Astrocyte (in vitro differentiated cells and primary cell): ENCODE measurements around the gene OS9.

ENCODE experiments used
- EZH2 ChIP-seq: IDR thresholded peaks from 2 replicates; pipeline ENCODE4 v1.6.1; 2012; ENCODE audit warnings: mild to moderate bottlenecking, low read length, inconsistent platforms; ENCODE audit not compliant: insufficient read depth
- TF ChIP-seq, protein P1 (sequence below): IDR thresholded peaks from 2 replicates; pipeline ENCODE4 v1.5.1; 2011; ENCODE audit warnings: low read depth, mild to moderate bottlenecking, inconsistent platforms, low read length, moderate library complexity; ENCODE audit not compliant: insufficient read depth

DNA sequence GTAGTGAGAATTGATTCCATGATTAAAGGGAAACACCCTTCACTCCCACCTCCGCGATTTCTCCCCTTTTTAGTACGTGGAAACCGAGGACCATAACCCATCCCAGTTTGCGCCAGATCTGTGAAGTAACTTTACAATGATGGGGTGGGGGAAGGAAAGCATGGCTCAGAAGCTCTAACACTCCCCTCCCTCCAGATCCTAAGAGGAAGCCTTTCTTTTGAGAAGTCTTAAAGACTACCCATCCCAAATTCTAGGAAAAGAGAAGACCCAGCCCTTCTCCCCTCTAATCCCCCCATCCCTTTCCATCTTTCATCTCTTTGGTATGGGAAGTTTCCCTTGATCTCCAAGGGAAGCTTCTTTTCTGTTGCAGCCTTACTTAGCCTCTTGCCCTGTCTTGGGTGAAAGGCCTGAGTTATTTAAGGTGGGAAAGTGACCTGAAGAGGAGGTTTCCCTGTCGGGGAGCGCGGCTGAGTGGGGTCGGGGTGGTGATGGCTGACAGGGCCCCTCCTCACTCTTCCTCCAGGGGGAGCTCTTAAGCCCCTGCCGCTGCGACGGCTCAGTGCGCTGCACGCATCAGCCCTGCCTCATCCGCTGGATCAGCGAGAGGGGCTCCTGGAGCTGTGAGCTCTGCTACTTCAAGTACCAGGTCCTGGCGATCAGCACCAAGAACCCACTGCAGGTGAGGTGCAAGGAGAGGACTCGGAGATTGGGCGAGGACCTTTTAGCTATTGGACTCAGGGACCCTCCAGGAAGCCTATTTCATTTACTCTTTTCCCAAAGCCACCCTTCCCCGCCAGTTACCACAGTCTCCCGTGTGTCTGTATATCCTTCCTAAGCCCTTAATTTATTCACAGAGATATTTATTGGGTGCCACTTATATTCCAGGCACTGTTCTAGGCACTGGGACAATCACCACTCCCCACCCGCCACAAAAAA, 62.7 kb downstream of the OS9 start:
- TF ChIP-seq, protein P1, sequence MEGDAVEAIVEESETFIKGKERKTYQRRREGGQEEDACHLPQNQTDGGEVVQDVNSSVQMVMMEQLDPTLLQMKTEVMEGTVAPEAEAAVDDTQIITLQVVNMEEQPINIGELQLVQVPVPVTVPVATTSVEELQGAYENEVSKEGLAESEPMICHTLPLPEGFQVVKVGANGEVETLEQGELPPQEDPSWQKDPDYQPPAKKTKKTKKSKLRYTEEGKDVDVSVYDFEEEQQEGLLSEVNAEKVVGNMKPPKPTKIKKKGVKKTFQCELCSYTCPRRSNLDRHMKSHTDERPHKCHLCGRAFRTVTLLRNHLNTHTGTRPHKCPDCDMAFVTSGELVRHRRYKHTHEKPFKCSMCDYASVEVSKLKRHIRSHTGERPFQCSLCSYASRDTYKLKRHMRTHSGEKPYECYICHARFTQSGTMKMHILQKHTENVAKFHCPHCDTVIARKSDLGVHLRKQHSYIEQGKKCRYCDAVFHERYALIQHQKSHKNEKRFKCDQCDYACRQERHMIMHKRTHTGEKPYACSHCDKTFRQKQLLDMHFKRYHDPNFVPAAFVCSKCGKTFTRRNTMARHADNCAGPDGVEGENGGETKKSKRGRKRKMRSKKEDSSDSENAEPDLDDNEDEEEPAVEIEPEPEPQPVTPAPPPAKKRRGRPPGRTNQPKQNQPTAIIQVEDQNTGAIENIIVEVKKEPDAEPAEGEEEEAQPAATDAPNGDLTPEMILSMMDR = peak; percentile 39
- TF ChIP-seq EZH2 = no peak
